ENCODE data around the gene NSRP1. TPM values are rescaled to one million over a fixed set of nuclear protein-coding genes. Genes with fewer than 3 reads are reported as not detected.
"Not testable (repeated sequence)": the region's sequence is repeated elsewhere in the genome, so short reads cannot be mapped to it uniquely, and the experiment has no call there.

NSRP1 gene
- total RNA-seq, 1 experiment from 2014 or later: 22.8 TPM

DNA sequence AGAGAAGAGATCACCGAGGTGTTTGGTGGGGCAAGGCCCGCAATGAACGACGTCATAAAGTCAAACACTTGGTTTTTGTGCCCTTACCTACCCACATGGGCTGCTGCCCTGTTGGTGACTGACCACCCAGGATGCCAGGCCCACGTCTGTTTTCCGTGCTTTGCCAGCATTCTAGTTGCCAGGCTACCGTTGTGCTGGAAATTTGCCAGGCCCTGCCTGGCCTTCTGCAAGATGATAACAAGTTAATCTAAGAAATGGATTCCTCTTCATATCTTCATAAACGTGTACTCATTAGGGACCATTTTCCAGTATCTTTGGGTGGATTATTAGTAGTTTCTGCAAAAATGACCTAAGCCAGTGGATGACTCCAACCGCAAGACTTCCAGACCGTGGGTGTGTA, 83.5 kb downstream of the NSRP1 start (continued):
- TF ChIP-seq, protein P1, sequence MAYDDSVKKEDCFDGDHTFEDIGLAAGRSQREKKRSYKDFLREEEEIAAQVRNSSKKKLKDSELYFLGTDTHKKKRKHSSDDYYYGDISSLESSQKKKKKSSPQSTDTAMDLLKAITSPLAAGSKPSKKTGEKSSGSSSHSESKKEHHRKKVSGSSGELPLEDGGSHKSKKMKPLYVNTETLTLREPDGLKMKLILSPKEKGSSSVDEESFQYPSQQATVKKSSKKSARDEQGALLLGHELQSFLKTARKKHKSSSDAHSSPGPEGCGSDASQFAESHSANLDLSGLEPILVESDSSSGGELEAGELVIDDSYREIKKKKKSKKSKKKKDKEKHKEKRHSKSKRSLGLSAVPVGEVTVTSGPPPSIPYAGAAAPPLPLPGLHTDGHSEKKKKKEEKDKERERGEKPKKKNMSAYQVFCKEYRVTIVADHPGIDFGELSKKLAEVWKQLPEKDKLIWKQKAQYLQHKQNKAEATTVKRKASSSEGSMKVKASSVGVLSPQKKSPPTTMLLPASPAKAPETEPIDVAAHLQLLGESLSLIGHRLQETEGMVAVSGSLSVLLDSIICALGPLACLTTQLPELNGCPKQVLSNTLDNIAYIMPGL (CRISPR knock-in tag; IDR thresholded peaks at IDR 0.05): no peak
- TF ChIP-seq ZNF671 (CRISPR knock-in tag; IDR thresholded peaks at IDR 0.05): no peak

DNA sequence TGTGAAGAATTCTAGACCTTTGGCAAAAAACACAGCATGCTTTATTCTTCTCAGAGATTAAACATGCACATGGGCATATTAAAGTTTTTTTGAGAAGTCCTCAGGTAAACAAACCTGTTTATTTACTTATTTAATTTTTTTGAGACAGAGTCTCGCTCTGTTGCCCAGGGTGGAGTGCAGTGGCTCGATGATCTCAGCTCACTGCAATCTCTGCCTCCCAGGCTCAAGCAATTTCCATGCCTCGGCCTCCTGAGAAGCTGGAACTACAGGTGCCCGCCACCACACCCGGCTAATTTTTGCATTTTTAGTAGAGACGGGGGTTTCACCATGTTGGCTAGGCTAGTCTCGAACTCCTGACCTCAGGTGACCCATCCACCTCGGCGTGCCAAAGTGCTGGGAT, 84.0 kb downstream of the NSRP1 start:
- H3K27ac Mint-ChIP-seq, H3K4me1 Mint-ChIP-seq: not testable (repeated sequence)

DNA sequence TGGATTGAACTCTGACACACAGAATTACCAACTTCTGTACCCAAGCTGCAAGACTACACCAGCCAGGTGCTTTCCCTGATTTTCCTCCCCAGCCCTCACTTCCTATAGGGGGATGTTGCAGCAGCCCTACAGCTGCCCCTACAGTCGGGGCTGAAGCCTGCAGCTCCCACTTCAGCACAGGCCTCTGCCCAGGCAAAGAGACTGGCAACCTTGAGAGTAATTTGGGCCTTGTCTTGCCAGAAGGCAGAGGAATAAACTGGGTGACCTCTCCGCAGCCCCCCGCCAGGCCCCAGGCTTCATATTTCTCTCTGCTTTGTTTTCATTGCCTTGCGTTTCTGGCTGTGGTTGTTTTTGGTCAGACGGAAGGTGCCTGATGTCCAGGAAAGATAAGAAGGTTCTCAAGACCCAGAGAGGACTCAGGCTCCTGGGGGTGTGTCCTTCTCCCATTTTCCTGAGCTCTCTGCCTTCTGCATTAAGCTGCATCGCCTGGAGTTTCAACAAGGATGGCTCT, 86.9 kb downstream of the NSRP1 start:
- Mint-ChIP-seq H3K4me3 (no peak overlapping the region), H3K9me3 (no peaks in the 10 kb centered on the region), H3K27ac (no peak overlapping the region), H3K27me3 (ENCODE audit: low read depth) (no peaks in the 10 kb centered on the region), H3K36me3 (no peaks in the 10 kb centered on the region), H3K4me1 (0 out of 2 replicates have a peak, but pooled peaks cover 4% of the 10 kb centered on the region)
- peak; percentile 49 for DNase-seq (ENCODE audit: low spot score)
- no peak for TF ChIP-seq JUN (CRISPR knock-in tag; IDR thresholded peaks at IDR 0.05)
- ChIA-PET POLR2A (interaction anchor here (0.6 kb wide), 1 partner anchor 52 kb away, joined by 5 read pairs; no protein-coding TSS in a partner anchor), CTCF (interaction anchor here (0.6 to 1.8 kb wide), 15 partner anchors 9 to 274 kb away, joined by 3 to 14 read pairs (median 4); partner anchors contain the start of gene GOSR1)
- peak; percentile 98 for ATAC-seq

More for the DNA sequence above, 84.0 kb downstream of the NSRP1 start:
- H3K9me3 Mint-ChIP-seq; H3K27me3 Mint-ChIP-seq (ENCODE audit: low read depth); POLR2A ChIA-PET; H3K4me3 Mint-ChIP-seq; H3K36me3 Mint-ChIP-seq; ATAC-seq; DNase-seq (ENCODE audit: low spot score): not testable (repeated sequence)
- CTCF ChIA-PET: interaction anchor here (1.2 kb wide), 1 partner anchor 36 kb away, joined by 5 read pairs; no protein-coding TSS in a partner anchor

DNA sequence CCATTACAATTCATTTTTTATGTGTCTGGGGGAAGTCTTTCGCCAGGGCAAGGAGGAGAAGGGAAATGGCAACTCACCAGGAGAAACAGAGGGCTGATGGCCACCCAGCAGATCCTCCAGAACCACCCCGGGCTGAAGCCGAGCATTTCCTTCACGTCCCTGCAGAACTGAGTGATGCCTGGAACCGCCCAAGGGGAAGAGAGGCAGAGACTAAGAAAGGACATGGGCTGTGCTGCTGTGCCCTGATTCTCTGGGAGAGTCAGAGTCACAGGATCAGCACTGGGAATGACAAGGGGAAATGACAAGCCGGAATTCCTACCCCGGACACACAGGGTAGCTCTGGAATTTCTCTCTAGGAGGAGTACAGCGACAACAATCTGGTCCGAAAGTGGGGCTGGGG, 91.0 kb downstream of the NSRP1 start:
- no peak for DNase-seq (ENCODE audit: low spot score)
- H3K36me3 Mint-ChIP-seq: no peaks in the 10 kb centered on the region
- ATAC-seq: no peak
- H3K4me3 Mint-ChIP-seq: no peak overlapping the region
- H3K27me3 Mint-ChIP-seq (ENCODE audit: low read depth): no peaks in the 10 kb centered on the region
- no peak overlapping the region for H3K27ac Mint-ChIP-seq
- no peaks in the 10 kb centered on the region for H3K9me3 Mint-ChIP-seq
- H3K4me1 Mint-ChIP-seq: 0 out of 2 replicates have a peak, but pooled peaks cover 4% of the 10 kb centered on the region
- POLR2A ChIA-PET: no interaction called here
- no peak for TF ChIP-seq MYBL2 (CRISPR knock-in tag; IDR thresholded peaks at IDR 0.05)
- no peak for TF ChIP-seq NFATC4 (CRISPR knock-in tag; IDR thresholded peaks at IDR 0.05)
- no peak for TF ChIP-seq NFE2L1 (CRISPR knock-in tag; IDR thresholded peaks at IDR 0.05)
- TF ChIP-seq GABPB1 (CRISPR knock-in tag; IDR thresholded peaks at IDR 0.05): no peak
- TF ChIP-seq, protein P2, sequence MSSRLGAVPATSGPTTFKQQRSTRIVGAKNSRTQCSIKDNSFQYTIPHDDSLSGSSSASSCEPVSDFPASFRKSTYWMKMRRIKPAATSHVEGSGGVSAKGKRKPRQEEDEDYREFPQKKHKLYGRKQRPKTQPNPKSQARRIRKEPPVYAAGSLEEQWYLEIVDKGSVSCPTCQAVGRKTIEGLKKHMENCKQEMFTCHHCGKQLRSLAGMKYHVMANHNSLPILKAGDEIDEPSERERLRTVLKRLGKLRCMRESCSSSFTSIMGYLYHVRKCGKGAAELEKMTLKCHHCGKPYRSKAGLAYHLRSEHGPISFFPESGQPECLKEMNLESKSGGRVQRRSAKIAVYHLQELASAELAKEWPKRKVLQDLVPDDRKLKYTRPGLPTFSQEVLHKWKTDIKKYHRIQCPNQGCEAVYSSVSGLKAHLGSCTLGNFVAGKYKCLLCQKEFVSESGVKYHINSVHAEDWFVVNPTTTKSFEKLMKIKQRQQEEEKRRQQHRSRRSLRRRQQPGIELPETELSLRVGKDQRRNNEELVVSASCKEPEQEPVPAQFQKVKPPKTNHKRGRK (CRISPR knock-in tag; IDR thresholded peaks at IDR 0.05; ENCODE audit: borderline replicate concordance): no peak
- TF ChIP-seq TEAD4 (CRISPR knock-in tag; IDR thresholded peaks at IDR 0.05): no peak
- TF ChIP-seq, protein P3, sequence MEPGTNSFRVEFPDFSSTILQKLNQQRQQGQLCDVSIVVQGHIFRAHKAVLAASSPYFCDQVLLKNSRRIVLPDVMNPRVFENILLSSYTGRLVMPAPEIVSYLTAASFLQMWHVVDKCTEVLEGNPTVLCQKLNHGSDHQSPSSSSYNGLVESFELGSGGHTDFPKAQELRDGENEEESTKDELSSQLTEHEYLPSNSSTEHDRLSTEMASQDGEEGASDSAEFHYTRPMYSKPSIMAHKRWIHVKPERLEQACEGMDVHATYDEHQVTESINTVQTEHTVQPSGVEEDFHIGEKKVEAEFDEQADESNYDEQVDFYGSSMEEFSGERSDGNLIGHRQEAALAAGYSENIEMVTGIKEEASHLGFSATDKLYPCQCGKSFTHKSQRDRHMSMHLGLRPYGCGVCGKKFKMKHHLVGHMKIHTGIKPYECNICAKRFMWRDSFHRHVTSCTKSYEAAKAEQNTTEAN (CRISPR knock-in tag; IDR thresholded peaks at IDR 0.05): no peak
- TF ChIP-seq ZNF396 (CRISPR knock-in tag; IDR thresholded peaks at IDR 0.05; ENCODE audit: borderline replicate concordance): no peak
- TF ChIP-seq, protein P4, sequence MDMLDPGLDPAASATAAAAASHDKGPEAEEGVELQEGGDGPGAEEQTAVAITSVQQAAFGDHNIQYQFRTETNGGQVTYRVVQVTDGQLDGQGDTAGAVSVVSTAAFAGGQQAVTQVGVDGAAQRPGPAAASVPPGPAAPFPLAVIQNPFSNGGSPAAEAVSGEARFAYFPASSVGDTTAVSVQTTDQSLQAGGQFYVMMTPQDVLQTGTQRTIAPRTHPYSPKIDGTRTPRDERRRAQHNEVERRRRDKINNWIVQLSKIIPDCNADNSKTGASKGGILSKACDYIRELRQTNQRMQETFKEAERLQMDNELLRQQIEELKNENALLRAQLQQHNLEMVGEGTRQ (CRISPR knock-in tag; IDR thresholded peaks at IDR 0.05): no peak
- no peak for TF ChIP-seq ZNF232 (CRISPR knock-in tag; IDR thresholded peaks at IDR 0.05)
- TF ChIP-seq RELA (CRISPR knock-in tag; IDR thresholded peaks at IDR 0.05; ENCODE audit: borderline replicate concordance): no peak
- TF ChIP-seq CBFB (CRISPR knock-in tag; IDR thresholded peaks at IDR 0.05; ENCODE audit: low read depth): no peak
- CTCF ChIA-PET: interaction anchor here (1.2 kb wide), 1 partner anchor 103 kb away, joined by 3 read pairs; no protein-coding TSS in a partner anchor
